NCI-H345 treated with DMSO at 0.1 percent for 48 hours (cell line): ENCODE results near the gene CD247.

Experiments used
- DNase-seq: peaks from one replicate; lab custom pipeline; 2025; ENCODE audit not compliant: unreplicated experiment; lab: John Stamatoyannopoulos, UW

The CD247 gene

DNA sequence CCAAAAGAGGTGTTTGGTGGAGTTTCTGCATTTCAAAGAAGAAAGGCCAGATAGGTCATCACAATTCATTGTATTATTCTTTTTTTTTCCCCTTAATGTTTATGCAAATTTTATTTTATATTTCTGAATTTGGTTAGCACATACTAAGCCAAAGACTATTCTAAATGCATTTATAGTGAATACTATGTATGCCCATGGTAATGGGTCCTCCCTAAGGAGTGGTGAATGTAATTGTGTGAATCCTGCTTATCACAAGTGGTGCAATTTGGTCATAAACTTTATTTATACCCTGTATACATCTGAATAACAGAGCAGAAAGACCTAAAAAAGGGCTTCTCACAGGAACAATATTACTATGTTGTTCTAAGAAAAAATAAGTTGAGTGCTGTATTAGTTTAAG, 99.1 kb downstream of the CD247 start:
- DNase-seq: no peak

DNA sequence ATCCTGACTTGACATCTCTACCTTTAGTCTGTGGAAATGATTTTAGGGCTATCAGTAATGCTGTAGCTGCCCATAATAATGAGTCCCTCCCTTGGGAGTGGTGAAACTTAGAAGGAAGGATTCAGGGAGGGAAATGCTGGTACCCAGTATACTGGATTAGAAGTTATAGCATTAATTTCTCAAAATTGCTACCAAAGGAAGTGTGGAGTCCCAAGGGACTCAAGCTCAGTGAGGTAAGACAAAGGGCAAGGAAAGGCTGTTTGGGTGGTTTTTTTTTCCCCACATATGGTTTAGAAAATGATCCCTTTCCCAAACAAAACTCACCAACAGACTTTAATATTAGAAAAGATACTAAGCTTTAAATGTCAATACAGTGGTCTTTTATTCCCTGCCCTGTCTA, 99.9 kb downstream of the CD247 start:
- DNase-seq: no peak

DNA sequence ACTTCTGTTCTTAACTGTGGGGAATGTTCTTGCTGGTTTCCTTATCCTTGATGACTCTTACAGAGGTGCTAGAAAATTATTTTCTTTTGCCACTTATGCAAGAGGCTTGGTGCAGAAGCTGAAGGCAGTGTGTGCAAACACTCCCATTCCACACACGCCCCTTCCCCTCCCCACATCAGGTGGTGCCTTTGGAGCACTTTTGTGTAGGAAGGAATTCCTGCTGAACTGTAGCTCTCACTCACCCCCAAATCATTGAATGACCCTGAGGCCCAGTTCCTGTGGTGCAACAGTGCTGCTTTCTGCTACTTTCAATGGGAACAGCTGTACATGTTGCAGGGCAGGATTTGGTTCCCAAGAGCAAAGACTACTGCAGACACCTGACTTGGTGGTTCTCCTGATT, 101.8 kb downstream of the CD247 start:
- no peak for DNase-seq

DNA sequence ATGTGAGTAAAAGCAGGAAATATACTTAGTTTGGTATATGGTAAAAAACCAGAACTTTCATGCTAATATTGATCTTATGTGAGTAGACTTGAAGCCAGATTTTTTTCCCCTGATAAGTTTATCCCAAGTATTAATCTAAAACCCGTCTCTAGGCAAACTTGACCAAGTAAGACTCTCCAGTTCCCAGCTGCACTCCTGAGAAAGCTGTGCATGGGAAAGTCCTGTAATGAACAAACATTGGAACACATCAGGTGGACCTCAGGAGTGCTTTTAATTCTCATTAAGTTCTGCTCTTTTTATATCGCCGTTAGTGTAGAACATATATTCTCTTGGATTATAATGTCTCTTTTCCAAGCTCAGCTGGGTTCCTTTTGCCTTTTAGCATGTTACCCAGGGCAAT, 105.0 kb downstream of the CD247 start:
- no peak for DNase-seq

DNA sequence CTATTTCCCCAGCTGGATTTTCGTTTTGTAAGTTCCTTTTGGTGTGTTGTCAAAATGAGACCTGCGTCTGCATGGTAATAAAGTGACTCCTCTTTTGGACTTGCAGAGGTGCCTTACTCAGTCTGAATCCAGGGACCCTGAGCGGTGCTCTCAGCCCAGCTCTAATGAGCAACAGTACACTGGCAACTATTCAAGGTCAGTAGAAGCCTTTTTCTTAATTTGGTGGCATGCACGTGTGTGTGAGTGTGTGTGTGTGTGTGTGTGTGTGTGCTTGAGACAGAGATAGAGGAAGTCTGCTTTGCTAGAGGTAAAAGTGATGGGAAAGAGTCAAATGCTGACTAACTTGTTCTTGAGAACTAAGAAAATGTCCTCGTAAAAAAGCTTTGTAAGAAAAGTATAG, 105.4 kb downstream of the CD247 start:
- DNase-seq: no peak

DNA sequence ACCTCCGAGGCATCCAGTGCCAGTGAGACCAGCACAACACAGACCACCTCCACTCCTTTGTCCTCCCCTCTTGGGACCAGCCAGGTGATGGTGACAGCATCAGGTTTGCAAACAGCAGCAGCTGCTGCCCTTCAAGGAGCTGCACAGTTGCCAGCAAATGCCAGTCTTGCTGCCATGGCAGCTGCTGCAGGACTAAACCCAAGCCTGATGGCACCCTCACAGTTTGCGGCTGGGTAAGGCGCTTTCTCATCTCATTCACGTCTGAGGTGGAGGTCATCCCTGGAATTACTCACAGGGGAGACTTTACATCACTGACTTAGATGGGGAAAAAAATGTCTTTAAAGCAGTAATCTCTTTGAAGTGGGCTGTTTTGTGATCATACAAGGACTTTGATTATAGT, 106.3 kb downstream of the CD247 start:
- no peak for DNase-seq

DNA sequence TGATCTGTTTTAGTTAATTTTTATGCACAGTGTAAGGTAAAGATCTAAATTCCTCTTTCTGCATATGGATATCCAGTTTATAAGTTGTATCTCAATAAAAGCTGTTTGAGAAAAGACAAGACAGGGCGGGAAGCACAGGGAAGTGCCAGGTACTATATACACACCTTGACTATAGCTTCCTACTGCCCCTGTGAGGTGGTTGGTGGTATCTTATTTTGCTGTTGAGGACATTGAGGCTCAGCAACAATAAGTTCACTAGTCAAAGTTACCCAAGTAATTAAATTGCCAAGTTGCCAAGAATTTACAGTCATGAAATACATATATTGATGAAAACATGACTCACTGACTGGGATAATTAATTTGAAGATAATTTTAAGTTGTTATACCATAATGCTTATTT, 109.1 kb downstream of the CD247 start:
- DNase-seq: no peak

DNA sequence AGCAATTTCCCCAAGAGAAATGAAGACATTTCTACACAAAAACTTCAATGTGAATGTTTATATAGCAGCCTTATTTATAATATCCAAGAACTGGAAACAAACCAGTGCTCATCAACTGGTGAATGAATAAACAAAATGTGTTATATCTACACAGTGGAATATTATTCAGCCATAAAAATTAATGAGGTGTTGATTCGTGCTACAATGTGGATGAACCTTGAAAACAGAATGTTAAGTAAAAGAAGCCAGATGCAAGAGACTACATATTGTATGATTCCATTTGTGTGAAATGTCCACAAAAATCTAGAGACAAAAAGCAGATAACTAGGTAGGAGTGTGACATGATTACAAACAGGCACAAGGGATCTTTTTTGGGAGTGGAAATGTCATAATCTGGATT, 110.0 kb downstream of the CD247 start:
- no peak for DNase-seq

DNA sequence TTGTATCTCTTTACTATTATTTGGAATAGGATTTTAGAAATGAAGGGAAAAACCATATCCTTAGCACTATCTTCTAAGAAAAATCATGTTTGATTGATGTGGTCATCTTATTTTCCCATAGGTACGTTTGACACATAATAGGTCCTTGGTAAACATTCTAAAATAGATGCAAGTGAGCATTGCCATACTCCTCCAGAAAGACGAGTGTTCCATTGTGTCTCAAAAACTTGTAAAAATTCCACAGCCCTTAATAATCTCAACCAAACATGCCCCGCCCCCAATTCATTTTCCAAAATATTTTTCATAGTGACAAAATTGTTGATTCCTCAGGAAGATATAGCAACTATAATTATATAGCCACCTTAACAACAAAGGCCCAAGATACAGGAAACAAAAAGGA, 113.4 kb downstream of the CD247 start:
- no peak for DNase-seq

DNA sequence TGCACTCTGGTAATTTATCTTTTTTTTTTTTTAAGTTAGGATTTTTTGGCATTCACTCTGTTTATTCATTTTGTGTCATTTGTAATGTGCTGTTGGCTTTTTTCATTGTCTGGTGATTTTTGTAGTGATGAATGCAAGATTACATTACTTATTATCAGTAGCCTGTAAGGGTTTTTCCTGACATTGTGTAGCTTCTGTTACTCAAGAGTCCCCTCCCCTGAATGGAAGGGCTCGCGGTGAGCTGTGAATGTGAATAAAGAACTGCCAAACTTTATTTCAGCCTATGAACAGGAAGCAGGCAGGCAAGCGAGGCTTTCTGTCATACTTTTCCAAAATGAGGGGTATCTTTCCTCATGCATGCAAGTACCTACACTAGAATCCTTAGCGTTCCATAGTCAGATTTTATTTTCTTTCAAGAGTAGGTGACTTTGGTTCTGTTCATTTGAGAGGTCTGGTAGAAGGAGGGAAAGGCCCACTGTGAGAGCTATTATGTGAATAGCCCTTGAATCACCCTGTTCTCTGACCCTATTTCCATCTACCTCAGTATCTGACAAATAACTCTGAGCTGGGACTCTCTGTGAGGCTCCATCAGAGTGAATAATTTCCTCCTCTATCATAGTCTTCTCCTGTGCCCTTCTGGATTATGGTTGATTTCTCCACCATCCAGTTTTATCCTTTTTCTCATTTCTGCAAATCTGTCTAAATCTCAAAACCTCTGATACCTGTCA, 114.0 kb downstream of the CD247 start:
- no peak for DNase-seq

DNA sequence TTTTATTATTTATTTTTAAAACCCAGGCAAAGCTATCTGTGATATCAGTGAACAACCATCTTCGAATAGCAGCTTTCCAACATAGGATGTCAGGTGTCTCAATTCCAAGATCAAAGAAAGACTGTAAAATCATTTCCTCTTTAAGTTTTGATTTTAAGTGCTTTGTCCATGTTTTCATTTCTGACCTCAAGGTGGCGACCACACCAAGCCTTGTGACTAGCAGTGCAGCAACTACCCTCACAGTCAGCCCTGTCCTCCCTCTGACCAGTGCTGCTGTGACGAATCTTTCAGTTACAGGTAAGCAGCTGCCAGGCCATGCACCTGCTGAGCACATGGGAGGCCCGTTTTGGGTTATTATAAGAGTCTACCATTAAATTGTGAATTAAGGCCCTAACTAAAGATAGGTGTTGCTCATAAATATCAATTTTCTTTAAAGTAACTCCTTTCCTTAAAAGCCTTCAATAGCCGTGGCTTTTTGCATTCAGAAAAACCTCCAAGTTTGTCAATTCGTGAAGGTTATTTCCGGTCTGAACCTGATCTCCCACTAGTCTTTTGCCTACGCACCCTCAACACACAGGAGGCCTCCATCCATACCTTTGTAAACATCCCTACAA, 117.0 kb downstream of the CD247 start:
- peak; percentile 25 for DNase-seq

DNA sequence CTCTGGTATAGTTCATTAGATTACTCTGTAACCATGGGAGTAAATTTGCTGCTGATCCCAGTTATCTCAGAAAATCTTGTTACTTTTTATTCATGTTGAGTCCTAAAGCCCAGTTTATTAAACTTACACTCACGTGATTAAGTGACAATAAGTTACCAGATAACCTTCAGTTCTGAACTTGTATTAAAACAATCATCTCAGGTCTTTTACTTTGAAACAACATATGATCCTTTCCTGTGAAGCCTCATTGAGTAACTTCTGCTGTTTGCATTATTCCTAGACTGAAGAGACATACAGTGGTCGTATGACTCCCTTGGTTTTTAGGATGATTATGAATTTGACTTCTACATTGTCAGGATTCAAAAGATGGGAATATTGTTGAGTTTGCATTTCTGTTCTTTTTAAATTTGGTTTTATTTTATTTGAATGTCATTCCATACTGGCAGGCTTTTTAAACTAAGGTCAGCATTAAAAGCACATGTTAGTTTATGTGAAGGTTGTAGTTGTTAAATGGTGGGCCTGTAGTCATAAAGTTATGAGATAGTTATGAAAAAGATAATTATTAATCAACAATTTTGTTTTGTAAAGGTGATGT, 117.9 kb downstream of the CD247 start:
- DNase-seq: no peak

DNA sequence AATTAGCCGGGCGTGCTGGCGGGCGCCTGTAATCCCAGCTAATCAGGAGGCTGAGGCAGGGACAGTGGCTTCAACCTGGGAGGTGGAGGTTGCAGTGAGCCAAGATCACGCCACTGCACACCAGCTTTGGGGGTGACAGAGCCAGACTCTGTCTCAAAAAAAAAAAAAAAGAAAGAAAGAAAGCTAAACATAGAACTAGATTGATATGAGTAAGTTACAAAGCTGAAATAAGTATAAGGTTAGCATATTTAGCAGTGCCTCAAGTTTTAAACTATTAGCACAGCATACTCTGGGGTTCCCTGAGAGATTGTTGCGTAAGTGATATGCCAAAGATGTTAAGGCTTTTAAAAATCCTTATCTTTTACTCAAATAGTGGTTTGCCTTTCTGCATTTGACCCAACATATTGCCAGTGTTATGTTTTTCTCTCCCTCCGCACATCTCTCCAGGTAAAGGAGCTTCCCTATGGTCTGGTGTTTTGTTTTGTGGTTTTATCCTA, 126.1 kb downstream of the CD247 start:
- no peak for DNase-seq

DNA sequence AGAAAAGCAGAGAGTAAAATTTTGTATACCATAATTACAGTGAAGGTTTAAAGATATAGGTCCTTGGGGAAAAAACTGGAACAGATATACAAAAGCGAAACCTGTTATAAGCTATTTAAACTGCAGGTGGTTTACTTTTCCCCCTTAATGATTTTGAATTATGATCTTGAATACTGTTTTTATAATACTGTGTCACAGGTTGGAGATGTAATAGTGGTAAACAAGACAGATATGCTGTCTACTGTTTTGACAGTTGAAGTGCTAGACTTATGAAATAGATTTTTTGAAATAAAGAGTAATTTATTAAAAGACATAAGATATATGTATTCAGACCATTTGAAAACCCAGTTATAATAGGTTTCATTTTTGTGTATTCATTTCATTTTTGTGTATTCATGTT, 129.4 kb downstream of the CD247 start:
- no peak for DNase-seq

DNA sequence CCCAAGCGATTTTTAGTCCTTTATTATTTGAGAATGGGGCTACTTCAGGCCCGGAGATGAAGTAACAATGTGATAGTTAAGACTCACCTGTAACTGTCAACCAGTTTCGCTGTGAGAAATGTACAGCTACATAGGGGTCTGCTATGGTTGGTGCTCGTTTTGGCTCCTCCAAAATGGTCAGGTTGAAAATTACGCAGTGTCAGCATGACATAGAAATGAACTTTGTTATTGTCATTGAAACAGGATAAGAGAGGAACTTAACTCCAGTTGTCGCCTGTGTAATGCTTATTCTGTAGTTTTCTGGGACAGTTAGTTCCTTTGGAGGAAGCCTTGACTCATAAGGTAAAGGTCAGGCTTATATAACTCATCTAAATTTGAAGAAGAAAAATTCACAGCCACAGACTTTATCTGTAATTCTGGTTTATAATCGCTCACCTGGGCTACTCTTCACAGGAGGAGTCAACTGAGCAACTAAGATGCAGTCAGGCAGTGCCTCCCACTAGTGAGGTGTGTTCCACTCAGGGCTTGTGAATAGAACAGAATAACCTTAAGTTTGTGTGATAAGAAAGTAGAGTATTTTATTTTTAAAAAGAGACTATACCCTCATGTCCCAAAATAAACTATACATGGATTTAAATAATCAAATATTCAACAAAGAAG, 130.9 kb downstream of the CD247 start:
- DNase-seq: no peak
